Measurements from ENCODE around the gene SLC25A45.
"Not testable (repeated sequence)": the region's sequence is repeated elsewhere in the genome, so short reads cannot be mapped to it uniquely, and the experiment has no call there.

Gene SLC25A45

GRCh38 chr11:65340226-65340625 lies 42.2 kb downstream of the SLC25A45 start:
- ChIA-PET POLR2A (ENCODE audit: low non-redundant PET) (no interaction called here), CTCF (no interaction called here)
- DNase-seq (ENCODE audit: low spot score), result no peak
- no peak for TF ChIP-seq CTCF (conservative IDR thresholded peaks at IDR 0.05; ENCODE audit: low read depth)
- H3K27ac ChIP-seq, result no peak overlapping the region

GRCh38 chr11:65338676-65339075 lies 43.8 kb downstream of the SLC25A45 start:
- peak overlapping the region; percentile 24; the same call in 1 of the 2 replicates for H3K27ac ChIP-seq
- ChIA-PET CTCF (interaction anchor here (0.6 to 1.2 kb wide), 2 partner anchors 9 kb away, joined by 3 read pairs; no protein-coding TSS in a partner anchor), POLR2A (ENCODE audit: low non-redundant PET) (no interaction called here)
- no peak for DNase-seq (ENCODE audit: low spot score)
- TF ChIP-seq CTCF (conservative IDR thresholded peaks at IDR 0.05; ENCODE audit: low read depth), result no peak

- peak overlapping the region; percentile 87 for H3K27ac ChIP-seq
- POLR2A ChIA-PET (ENCODE audit: low non-redundant PET), result no interaction called here
- no peak for DNase-seq (ENCODE audit: low spot score)
- no peak for TF ChIP-seq CTCF (conservative IDR thresholded peaks at IDR 0.05; ENCODE audit: low read depth)
- CTCF ChIA-PET, result interaction anchor here (0.9 kb wide), 1 partner anchor 20 kb away, joined by 7 read pairs; no protein-coding TSS in a partner anchor
Observed at GRCh38 chr11:65334696-65335295, 47.6 kb downstream of the SLC25A45 start.

GRCh38 chr11:65332591-65332990 lies 49.9 kb downstream of the SLC25A45 start:
- ChIA-PET POLR2A (ENCODE audit: low non-redundant PET) (interaction anchor here (0.7 to 1.5 kb wide), 2 partner anchors 70 to 292 kb away, joined by 4 read pairs; partner anchors contain the start of gene SAC3D1), CTCF (interaction anchor here (10.4 kb wide), 1 partner anchor 17 kb away, joined by 83 read pairs; the partner anchor contains the start of gene CDC42EP2)
- not testable (repeated sequence) for H3K27ac ChIP-seq; DNase-seq (ENCODE audit: low spot score)

GRCh38 chr11:65330544-65330943 lies 51.9 kb downstream of the SLC25A45 start:
- ChIA-PET POLR2A (ENCODE audit: low non-redundant PET) (interaction anchor here (1.0 kb wide), 2 partner anchors 69 to 208 kb away, joined by 3 to 5 read pairs; partner anchors contain the start of genes FAU, MRPL49 and POLA2), CTCF (interaction anchor here (0.5 to 10.4 kb wide), 22 partner anchors 9 to 324 kb away, joined by 3 to 83 read pairs (median 4); partner anchors contain the start of gene CDC42EP2)
- H3K27ac ChIP-seq, result peak overlapping the region; percentile 49

GRCh38 chr11:65329944-65330403 lies 52.5 kb downstream of the SLC25A45 start:
- peak; percentile 79 for TF ChIP-seq CTCF (conservative IDR thresholded peaks at IDR 0.05; ENCODE audit: low read depth)
- ChIA-PET POLR2A (ENCODE audit: low non-redundant PET) (interaction anchor here (1.0 kb wide), 2 partner anchors 68 to 208 kb away, joined by 3 to 5 read pairs; partner anchors contain the start of genes FAU, MRPL49 and POLA2), CTCF (interaction anchor here (0.5 to 10.4 kb wide), 27 partner anchors 8 to 324 kb away, joined by 3 to 83 read pairs (median 4); partner anchors contain the start of gene CDC42EP2)
- DNase-seq (ENCODE audit: low spot score), result peak; percentile 61
- peak overlapping the region; percentile 49 for H3K27ac ChIP-seq

More at GRCh38 chr11:65330544-65330943, 51.9 kb downstream of the SLC25A45 start:
- no peak for TF ChIP-seq CTCF (conservative IDR thresholded peaks at IDR 0.05; ENCODE audit: low read depth)
- no peak for DNase-seq (ENCODE audit: low spot score)
